ENCODE measurements around the gene EMILIN2. TPM values are rescaled to one million over a fixed set of nuclear protein-coding genes. Genes with fewer than 3 reads are reported as not detected.

The EMILIN2 gene
- total and polyA plus RNA-seq, 9 of the 15 experiments (the other 6 are each of a cell fraction or from before 2014, with no cell fraction given) = 0.01 to 0.40 (median 0.19) TPM

- TF ChIP-seq CHD7 (IDR thresholded peaks at IDR 0.05; ENCODE audit: low read depth, low read length) = no peak
- no peak for TF ChIP-seq POLR2AphosphoS2 (IDR thresholded peaks at IDR 0.05; ENCODE audit: low read length)
- TF ChIP-seq ZNF740 (CRISPR knock-in tag; IDR thresholded peaks at IDR 0.05) = no peak
- no peak for TF ChIP-seq ZNF740 (tag; IDR thresholded peaks at IDR 0.05)
- TF ChIP-seq NONO (IDR thresholded peaks at IDR 0.05; ENCODE audit: low read depth in 2 of 2, low read length in 1 of 2) = peak in 1 of 2 experiments; percentile 78; a peak in 1 of 4 replicates
- TF ChIP-seq ZNF436 (CRISPR knock-in tag; IDR thresholded peaks at IDR 0.05) = no peak
- TF ChIP-seq FOXO4 (CRISPR knock-in tag; IDR thresholded peaks at IDR 0.05) = no peak
- TF ChIP-seq CHAMP1 (IDR thresholded peaks at IDR 0.05) = peak; percentile 81
- TF ChIP-seq HMG20B (CRISPR knock-in tag; IDR thresholded peaks at IDR 0.05) = no peak
Measured at GRCh38 chr18:2853926-2854664, 7.3 kb downstream of the EMILIN2 start (continued).
